Body of pancreas (tissue), 4 donors: ENCODE measurements around the gene CPD. TPM values are rescaled to one million over a fixed set of nuclear protein-coding genes. Genes with fewer than 3 reads are reported as not detected.
A peak's percentile ranks its signal among the peaks of the same experiment; 100 is the strongest.

ENCODE experiments used
- ATAC-seq: fragments of 150-250 bp; one replicate; pipeline ENCODE4 v1.9.1; 2016
- DNase-seq, 4 donors: peaks; one replicate each; pipeline ENCODE4 v3.0.0-alpha.2; 2019
- H3K27ac ChIP-seq, 4 donors: fragments of 200-600 bp; sonication (generic); 1 replicate in 3 of 4; 2 replicates in 1 of 4; pipeline versions ENCODE4 v1.5.1 to v1.6.1; 2016 to 2019; ENCODE audit warnings: mild to moderate bottlenecking in 1 of 4, mixed read lengths in 1 of 4, moderate library complexity in 1 of 4
- H3K27me3 ChIP-seq, 2 donors: fragments of 200-600 bp; sonication (generic); one replicate each; pipeline ENCODE4 v1.6.0; 2016; ENCODE audit warnings: mild to moderate bottlenecking in 1 of 2
- H3K36me3 ChIP-seq, 2 donors: fragments of 200-600 bp; sonication (generic); replicated peaks in 1 of 2; 2 replicates each; pipeline ENCODE4 v1.5.1; 2016; ENCODE audit warnings: low read depth in 2 of 2; ENCODE audit not compliant: insufficient read depth in 1 of 2
- H3K4me1 ChIP-seq: fragments of 200-600 bp; sonication (generic); one replicate; pipeline ENCODE4 v1.6.0; 2016
- H3K4me3 ChIP-seq, 2 donors: fragments of 200-600 bp; sonication (generic); 1 replicate in 1 of 2; 2 replicates in 1 of 2; pipeline ENCODE4 v1.5.1; 2016 to 2019
- H3K9me3 ChIP-seq, 3 donors: fragments of 200-600 bp; sonication (generic); 1 replicate in 2 of 3; 2 replicates in 1 of 3; pipeline ENCODE4 v1.5.1; 2016
- POLR2A ChIP-seq, 3 donors: fragments of 450-650 bp; IDR thresholded peaks; one replicate each; pipeline ENCODE4 v1.6.1; 2016; ENCODE audit warnings: antibody characterized with exemption in 3 of 3, mild to moderate bottlenecking in 2 of 3
- WGBS, 2 donors: methylation state at CpG; one replicate each; pipeline ENCODE4 v1.1.5; 2017; 5-methylcytosine and 5-hydroxymethylcytosine counted together
- intact Hi-C: fragments of 100-400 bp; cut with DNase I; formaldehyde crosslinking; loops from one replicate; pipeline ENCODE4 v1.15.1; 2023
- total RNA-seq, 2 donors: library from RNA; depleted of rRNA; stranded (reverse); fragments of >200 nt; gene quantifications; one replicate each; pipeline ENCODE4 v1.1.0, GENCODE V29; 2016
- TF ChIP-seq, protein P1 (sequence below), 7 experiments: fragments of 450-650 bp in 4 of 7; fragments of 200-600 bp in 3 of 7; sonication (generic) in 3 of 7; IDR thresholded peaks; one replicate each; pipeline ENCODE4 v1.5.1; 2016 to 2019; ENCODE audit warnings: antibody characterized with exemption in 7 of 7

CPD gene
- total RNA-seq: 10 to 100 TPM; 30.0 to 68.0 TPM

DNA sequence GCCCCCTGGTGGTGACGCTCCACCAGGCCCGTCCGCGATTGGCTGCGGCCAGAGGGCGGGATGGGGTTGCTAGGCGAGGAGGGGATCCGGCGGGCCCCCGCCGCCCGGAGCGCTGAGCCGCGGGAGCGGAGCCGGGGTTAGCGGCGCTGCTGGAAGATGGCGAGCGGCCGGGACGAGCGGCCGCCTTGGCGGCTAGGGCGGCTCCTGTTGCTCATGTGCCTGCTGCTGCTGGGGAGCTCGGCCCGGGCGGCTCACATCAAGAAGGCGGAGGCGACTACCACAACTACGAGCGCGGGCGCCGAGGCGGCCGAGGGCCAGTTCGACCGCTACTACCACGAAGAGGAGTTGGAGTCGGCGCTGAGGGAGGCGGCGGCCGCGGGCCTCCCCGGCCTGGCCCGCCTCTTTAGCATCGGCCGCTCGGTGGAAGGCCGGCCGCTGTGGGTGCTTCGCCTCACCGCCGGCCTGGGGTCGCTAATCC is at the start of gene CPD:
Gene CPD, plus strand, starts transcription at position 103 of the 478 bp plus-strand sequence. Its CDS starts 54 bp downstream, at position 157.
- DNase-seq (peak; percentile 97 to 98 (median 98)), ATAC-seq (peak; percentile 98)
- Histone ChIP-seq H3K27me3 (no peaks in the 10 kb centered on the region), H3K4me3 (peak within 1 kb of the TSS; percentile 38 to 75), H3K36me3 (no peaks in the 10 kb centered on the region), H3K27ac (peak within 1 kb of the TSS; percentile 68 to 86 (median 80)), H3K9me3 (no peaks in the 10 kb centered on the region), H3K4me1 (peaks cover 53% of the 10 kb centered on the region)
- 0% methylated on average over 4 to 59 of the region's 59 CpGs for WGBS, 2 donors
- intact Hi-C loops: no loop called here
- TF ChIP-seq POLR2A (IDR thresholded peaks at IDR 0.05): peak; percentile 78 to 90 (median 86)
- TF ChIP-seq, protein P1, sequence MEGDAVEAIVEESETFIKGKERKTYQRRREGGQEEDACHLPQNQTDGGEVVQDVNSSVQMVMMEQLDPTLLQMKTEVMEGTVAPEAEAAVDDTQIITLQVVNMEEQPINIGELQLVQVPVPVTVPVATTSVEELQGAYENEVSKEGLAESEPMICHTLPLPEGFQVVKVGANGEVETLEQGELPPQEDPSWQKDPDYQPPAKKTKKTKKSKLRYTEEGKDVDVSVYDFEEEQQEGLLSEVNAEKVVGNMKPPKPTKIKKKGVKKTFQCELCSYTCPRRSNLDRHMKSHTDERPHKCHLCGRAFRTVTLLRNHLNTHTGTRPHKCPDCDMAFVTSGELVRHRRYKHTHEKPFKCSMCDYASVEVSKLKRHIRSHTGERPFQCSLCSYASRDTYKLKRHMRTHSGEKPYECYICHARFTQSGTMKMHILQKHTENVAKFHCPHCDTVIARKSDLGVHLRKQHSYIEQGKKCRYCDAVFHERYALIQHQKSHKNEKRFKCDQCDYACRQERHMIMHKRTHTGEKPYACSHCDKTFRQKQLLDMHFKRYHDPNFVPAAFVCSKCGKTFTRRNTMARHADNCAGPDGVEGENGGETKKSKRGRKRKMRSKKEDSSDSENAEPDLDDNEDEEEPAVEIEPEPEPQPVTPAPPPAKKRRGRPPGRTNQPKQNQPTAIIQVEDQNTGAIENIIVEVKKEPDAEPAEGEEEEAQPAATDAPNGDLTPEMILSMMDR (IDR thresholded peaks at IDR 0.05): peak in 1 of 7 experiments; percentile 8

DNA sequence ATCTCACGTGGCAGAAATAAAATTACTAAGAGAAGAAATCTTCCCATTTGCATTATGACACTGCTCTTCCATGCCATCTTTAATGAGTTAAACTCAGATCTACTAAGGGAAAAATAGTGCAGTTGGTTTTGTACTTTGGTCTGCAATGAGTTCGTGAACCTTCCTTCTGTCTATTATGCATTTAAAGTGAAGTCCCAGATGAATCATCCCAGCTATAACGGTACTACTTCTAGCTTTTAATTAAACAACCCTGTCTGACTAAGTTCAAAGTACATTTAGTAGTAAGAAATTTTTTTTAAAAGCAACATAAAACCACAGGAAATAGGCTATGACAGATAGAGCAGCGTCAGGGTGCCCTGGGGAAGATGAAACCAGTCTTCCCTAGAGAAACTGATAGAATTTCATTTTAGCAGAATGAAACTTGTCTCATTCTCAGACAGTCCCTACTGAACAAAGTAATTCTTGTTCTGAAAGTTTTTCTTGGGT is 46.6 kb upstream of the CPD start:
- peaks cover 15% of the 10 kb centered on the region for H3K4me1 ChIP-seq
- WGBS, 2 donors: 55 to 63% methylated on average over 4 of the region's 4 CpGs
- H3K36me3 ChIP-seq: no peaks in the 10 kb centered on the region
- H3K4me3 ChIP-seq: no peak overlapping the region
- H3K9me3 ChIP-seq: no peaks in the 10 kb centered on the region
- intact Hi-C loops: loop anchor here (10.0 kb wide), 1 partner anchor 227 kb away; no protein-coding TSS in a partner anchor
- no peaks in the 10 kb centered on the region for H3K27me3 ChIP-seq
- H3K27ac ChIP-seq: no peak overlapping the region
- no peak for DNase-seq
- no peak for ATAC-seq
- TF ChIP-seq, protein P1 (IDR thresholded peaks at IDR 0.05): no peak

DNA sequence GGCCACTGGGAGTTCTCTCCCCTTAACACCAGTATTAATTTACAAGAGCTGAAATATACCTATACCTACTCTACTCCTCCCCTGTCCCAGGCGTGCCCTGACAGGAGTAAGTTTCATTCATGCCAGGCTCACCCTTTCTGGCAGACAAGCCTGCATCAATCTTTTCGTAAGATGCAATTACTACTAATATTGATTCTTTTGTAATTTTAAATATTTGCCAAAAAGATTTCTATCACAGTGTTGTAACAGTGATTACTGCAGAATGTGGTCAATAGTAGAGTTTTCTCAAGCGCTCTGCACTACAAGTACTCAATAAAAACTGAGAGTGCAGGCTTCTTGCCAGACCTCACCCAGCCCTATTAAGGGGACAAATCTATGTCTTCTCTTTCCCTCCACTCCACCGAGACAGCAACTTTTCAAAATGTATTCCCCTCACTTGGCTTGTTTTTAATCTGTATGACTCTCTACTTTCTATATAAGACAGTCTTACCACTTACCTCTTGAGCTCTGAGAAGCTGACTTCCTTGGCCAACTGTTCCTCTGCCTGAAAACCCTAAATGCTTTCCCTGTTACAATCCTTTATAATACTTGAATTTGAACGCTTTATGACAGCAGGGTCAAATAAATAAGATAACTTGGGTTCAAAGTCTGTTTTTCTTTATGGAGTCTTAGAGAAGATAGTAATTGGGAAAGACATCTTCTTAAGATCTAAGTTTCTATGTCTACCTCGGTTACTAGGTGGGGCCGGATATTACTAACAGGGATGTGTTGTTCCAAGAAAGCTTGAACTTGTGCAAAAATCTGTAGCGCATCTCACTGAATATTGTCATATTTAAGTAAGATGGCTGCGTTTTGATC is 45.0 kb upstream of the CPD start, which contains the start of gene TMIGD1:
Gene TMIGD1, minus strand, starts transcription at position 555 of the 858 bp plus-strand sequence. CDS start 1,924 bp downstream, outside the sequence.
- Histone ChIP-seq H3K4me3 (no peak within 1 kb of the TSS), H3K36me3 (no peaks in the 10 kb centered on the region), H3K27me3 (no peaks in the 10 kb centered on the region), H3K4me1 (peaks cover 24% of the 10 kb centered on the region), H3K9me3 (no peaks in the 10 kb centered on the region), H3K27ac (no peak within 1 kb of the TSS)
- 53 to 56% methylated on average over 9 of the region's 9 CpGs for WGBS, 2 donors
- ATAC-seq (no peak), DNase-seq (no peak)
- intact Hi-C loops: loop anchor here (10.0 kb wide), 1 partner anchor 229 kb away; no protein-coding TSS in a partner anchor
- TF ChIP-seq, protein P1 (IDR thresholded peaks at IDR 0.05): no peak
- no peak for TF ChIP-seq POLR2A (IDR thresholded peaks at IDR 0.05)

DNA sequence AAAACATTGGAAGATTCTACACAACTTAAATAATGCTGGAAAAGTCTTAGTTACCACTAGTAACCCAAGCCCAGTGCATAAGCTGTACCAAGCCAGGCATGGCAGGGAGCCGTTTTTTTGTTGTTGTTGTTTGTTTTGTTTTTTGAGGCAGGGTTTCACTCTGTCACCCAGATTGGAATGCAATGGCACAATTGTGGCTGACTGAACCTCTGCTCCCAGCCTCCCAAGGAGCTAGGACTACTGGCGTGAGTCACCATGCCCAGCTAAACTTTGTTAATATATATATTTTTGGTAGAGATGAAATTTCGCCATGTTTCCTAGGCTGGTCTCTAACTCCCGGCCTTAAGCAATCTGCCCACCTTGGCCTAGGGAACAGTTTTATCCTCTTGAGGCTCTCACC is 44.3 kb upstream of the CPD start:
- intact Hi-C loops: loop anchor here (10.0 kb wide), 1 partner anchor 230 kb away; no protein-coding TSS in a partner anchor
- no peaks in the 10 kb centered on the region for H3K9me3 ChIP-seq
- WGBS, 2 donors: 85% methylated on average over 4 of the region's 4 CpGs
- H3K4me3 ChIP-seq: no peak overlapping the region
- TF ChIP-seq, protein P1 (IDR thresholded peaks at IDR 0.05): no peak
- no peak for TF ChIP-seq POLR2A (IDR thresholded peaks at IDR 0.05)
- DNase-seq (no peak), ATAC-seq (no peak)
- H3K27ac ChIP-seq: no peak overlapping the region
- peaks cover 24% of the 10 kb centered on the region for H3K4me1 ChIP-seq
- no peaks in the 10 kb centered on the region for H3K27me3 ChIP-seq
- no peaks in the 10 kb centered on the region for H3K36me3 ChIP-seq
